ENCODE data around the gene PAGE4. TPM values are rescaled to one million over a fixed set of nuclear protein-coding genes. Genes with fewer than 3 reads are reported as not detected.

PAGE4 gene, protein sequence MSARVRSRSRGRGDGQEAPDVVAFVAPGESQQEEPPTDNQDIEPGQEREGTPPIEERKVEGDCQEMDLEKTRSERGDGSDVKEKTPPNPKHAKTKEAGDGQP
- not detected in 2 replicates for total RNA-seq (2014; rRNA removed; shearing (Covaris generic))

DNA sequence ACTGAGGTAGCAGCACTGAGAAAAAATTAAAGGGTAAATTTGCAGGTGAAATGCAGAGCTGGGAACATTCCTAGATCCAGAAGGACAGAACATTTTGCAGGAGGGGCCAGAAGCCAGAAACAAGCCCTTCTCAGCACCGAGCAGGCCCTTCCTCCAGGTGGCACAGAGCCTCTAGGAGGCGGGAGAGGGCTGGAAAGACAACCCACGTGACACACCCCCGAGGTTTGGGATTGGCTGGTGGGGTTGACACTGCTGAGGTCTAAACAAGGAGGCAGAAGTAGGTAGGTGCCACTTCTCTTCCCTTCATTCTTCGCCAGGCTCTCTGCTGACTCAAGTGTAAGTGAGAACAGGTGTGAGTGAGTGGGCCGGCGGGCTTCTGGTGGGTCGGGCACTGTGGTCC, at the start of gene PAGE4:
TSS of gene PAGE4 (plus strand) at position 288 of the 400 bp plus-strand sequence. CDS start 1,126 bp downstream, outside the sequence.
- no peak for DNase-seq (ENCODE audit: low spot score)
- in situ Hi-C loops (cut with HindIII; ENCODE audit: low sequenced_read_pairs), result no loop called here

DNA sequence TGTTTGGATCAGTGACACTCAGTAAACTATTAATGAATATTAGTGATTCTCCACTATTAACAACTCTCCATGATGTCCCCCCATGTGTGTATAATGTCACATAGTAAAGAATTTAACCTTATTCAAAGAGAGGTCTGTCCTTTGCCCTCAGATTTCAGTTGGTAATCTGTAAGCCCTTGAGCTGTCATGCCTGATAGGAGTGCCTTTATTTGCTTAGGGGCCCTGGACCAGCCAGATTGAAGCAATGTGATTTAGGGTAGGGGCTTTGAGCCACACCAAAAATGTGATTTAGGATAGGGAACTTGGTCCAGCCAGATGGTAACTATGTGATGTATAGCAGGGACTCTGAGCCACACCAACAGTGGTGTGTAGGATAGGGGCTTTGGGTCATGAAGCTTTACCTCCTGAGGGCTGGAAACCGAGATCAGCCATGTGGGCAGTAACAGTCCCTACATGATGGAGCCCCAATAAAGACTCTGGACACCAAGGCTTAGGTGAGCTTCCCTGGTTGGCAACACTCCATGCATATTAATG, 44.3 kb upstream of the PAGE4 start:
- no peak for DNase-seq (ENCODE audit: low spot score)
- in situ Hi-C loops (cut with HindIII; ENCODE audit: low sequenced_read_pairs), result no loop called here

DNA sequence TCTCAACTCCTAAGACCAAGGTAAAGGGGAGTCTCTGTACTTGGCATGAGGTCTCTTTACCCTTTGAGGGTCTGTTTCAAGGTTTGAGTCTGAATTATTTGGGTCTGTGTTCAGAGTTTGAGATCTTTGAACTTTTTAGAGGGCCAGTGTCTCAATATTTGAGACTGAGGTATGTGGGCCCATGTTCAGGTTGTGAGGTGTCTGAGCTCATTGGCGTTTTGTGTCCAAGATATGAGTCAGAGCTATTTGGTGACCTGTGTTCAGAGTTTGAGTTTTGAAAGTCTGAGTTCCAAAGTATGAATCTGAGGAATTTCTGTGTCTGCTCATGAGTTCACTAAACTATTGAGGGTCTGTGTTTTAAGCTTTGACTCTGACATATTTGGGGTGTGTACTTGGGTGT, 36.7 kb upstream of the PAGE4 start:
- no peak for DNase-seq (ENCODE audit: low spot score)
- in situ Hi-C loops (cut with HindIII; ENCODE audit: low sequenced_read_pairs), result no loop called here

DNA sequence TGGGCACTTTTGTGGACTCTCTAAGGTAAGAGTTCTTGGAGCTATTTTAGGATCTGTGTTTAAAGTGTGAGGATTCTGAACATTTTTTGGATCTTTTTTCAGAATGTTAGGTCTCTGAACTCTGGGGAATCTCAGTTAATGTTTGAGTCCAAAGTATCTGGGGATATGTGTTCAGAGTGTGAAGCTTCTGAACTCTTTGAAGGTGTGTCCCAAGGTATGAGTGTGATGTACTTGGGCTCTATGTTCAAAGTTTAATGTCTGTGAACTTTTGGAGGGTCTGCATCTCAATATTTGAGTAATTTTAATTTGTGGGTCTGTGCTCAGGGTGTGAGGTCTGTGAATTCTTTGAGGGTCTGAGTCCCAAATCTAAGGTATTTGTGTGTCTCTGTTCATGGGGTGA, 35.4 kb upstream of the PAGE4 start:
- in situ Hi-C loops (cut with HindIII; ENCODE audit: low sequenced_read_pairs), result no loop called here
- DNase-seq (ENCODE audit: low spot score), result no peak

DNA sequence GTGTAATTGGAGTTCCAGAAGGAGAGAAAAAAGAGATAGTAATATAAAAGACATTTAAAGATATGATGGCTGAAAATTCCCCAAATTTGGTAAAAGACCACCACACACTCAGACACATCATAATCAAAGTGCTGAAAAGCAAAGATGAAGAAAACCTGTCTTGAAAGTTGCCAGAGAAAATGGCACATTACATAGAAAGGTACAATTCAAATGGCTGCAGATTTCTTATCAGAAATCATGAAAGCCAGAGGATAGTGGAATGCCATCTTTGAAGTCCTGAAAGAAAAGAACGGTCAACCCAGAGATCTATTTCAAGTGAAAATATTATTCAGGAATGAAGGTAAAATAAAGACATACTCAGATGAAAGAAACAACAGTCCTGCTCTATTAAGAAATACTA, 29.3 kb upstream of the PAGE4 start:
- in situ Hi-C loops (cut with HindIII; ENCODE audit: low sequenced_read_pairs), result no loop called here
- DNase-seq (ENCODE audit: low spot score), result no peak

DNA sequence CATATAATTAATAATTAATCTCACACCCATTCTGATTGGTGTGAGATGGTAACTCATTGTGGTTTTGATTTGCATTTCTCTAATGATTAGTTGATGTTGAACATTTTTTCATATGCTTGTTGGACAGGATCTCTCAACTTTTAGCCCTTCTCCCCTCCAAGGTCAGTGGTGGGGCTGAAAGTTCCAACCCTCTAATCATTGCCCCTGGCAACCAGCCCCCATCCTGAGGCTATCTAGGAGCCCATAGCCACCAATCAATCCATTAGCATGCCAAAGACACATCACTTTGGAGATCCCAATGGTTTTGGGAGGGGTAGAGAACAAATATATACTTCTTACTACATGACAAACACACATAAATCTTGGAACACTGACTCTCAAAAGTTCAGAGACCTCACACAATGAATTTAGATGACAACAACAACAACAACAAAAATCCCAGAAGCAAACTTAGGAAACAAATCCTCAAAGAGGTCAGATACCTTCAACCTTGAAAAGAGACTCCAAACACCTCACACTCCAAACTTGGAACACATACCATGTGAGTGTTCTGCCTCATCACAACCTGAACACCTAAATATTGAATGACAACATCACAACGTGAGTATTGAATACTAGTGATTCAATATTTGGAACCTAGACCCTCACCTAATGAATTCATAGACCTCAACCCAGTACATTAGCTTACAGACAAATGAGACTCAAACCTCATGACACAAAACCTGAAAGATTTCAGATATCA, 19.0 kb upstream of the PAGE4 start:
- in situ Hi-C loops (cut with HindIII; ENCODE audit: low sequenced_read_pairs), result no loop called here
- no peak for DNase-seq (ENCODE audit: low spot score)

DNA sequence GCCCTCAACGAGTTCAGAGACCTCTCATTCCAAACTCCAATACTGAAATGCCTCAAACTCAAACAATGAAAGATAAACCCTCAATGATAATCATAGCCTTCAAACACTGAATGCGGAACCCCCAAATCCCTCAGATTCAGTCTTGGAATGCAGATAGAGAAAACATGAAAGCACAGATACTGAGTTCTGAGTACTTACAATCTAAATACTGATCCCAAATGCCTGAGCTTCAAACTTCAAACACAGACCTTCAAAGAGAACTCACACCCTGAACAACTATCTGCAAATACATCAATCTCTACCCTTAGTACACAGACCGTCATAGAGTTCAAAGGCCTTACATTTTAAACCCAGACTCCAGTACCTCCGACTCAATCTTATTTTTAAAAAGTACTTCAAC, 16.9 kb upstream of the PAGE4 start:
- DNase-seq (ENCODE audit: low spot score), result no peak
- in situ Hi-C loops (cut with HindIII; ENCODE audit: low sequenced_read_pairs), result no loop called here

DNA sequence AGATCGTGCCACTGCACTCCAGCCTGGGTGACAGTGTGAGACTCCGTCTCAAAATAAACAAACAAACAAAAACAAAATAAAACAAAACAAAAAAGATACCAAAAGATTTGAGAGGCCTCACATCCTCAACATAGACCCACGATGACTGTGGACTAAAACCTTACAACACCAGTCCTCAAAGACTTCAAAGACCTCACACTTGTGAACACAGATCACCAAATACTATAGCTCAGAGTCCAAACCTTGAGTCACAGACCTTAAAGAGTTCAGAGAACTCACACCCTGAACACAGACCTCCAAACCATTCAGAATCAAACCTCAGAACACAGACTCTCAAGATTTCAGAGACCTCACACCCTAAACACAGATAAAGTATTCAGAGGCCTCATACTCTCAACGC, 12.7 kb upstream of the PAGE4 start:
- in situ Hi-C loops (cut with HindIII; ENCODE audit: low sequenced_read_pairs), result no loop called here
- no peak for DNase-seq (ENCODE audit: low spot score)

DNA sequence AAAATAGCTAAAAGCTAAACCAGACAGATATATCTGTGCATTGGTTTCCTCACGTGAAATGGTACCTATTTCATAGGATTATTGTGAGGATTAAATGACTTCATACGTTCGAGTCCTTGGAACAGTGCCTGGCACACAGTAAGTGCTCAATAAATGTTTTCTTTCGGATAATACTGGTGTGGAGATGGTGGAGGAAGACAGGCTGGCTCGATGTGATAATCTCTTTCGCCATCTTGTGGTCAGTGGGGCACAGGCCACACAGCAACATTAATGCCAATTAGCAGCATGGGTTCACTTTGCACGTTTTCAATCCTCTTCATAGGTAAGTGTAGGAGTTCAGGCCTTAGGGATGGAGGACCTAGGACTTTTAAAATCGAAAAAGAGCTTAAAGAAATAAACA, 9.3 kb downstream of the PAGE4 start:
- in situ Hi-C loops (cut with HindIII; ENCODE audit: low sequenced_read_pairs), result no loop called here
- peak; percentile 67 for DNase-seq (ENCODE audit: low spot score)

DNA sequence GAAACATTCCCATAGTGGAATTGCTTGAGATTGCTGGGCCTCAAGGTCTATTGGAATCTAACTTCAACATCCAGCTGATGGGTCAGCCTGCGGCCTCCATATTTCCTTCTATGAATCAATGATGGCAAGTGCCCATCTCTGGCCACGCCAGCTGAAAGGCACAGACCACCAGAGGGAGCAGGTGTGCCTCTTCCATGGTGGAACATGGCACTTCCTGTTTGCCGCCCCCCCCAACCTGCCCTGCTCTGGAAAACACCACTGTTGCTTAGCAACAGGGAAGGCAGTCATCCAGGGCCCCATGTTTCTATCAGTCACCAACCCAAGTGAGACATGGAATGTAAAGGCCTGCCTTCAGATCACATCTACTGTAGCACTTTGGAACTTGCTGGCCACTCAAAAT, 11.6 kb downstream of the PAGE4 start:
- in situ Hi-C loops (cut with HindIII; ENCODE audit: low sequenced_read_pairs), result no loop called here

DNA sequence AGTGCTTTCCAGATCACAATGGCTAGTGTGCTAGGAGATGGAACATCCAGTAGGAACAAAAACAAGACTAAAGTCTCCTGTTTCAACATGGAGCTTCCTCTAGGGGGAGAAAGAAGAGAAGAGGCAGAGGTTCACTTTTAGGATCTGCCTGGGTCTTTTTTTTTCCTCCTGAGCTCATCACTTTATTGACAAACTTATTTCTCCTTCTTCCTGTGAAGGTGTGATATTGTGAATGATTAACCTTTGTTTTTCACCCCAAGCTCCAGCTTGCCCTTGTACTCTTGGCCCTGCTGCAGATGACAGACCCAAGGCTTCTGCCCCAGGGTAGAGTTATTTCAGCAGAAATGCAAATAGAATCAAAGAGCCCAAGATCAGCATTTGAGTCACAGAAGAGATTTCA, 13.5 kb downstream of the PAGE4 start:
- DNase-seq (ENCODE audit: low spot score), result no peak
- in situ Hi-C loops (cut with HindIII; ENCODE audit: low sequenced_read_pairs), result no loop called here

More for the DNA sequence above, 11.6 kb downstream of the PAGE4 start:
- DNase-seq (ENCODE audit: low spot score), result peak; percentile 92

DNA sequence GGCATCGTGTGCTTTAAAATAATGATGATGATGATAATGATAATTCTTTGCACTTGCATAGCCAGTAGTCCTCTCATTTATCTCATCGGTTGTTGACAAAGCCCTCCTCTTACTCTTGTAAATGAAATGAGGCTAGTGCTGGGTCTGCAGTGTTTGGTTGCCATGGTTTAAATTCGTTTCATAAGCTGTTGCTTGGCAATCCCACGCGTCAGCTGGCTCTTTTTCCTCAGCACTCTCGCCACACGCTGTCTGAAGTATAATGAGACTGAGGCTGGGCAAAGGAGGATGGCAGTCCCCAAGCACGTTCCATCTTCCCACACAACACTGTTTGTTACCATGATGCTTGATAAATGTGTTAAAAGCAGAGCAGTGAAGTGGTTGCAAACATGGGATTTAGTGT, 15.5 kb downstream of the PAGE4 start:
- peak; percentile 70 for DNase-seq (ENCODE audit: low spot score)
- in situ Hi-C loops (cut with HindIII; ENCODE audit: low sequenced_read_pairs), result no loop called here

DNA sequence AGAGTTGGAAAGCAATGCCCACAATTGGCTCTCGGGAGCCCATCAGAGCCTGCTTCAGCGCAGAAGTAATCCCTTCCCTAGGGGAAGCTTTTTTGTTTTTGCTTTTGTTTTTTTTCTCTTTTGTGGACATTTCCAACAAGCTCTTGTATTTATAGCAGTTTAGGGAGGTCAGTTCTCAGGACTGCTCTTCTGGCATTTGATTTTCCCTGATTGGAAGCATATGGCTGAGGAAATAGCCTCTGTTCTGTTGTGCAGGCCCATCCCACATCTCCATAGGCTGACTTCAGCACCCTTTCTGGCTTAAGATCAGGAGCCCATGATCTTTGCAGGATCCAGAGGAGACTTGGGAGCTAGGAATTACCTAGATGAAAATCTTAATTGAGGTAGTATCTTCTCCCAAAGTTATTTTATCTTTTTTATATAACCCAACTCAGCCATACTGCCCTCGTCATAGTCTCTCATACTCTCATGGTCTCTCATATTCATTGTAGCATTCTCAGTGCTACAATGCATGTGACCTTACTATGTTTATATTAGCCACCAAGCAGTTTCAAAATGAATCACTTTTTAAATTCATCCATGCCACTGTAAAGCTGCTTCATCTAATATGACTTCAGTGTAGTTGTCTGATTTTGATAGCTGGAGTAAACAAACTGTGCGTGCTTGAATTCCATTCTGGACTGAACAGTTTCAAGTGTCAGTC, 16.7 kb downstream of the PAGE4 start:
- no peak for DNase-seq (ENCODE audit: low spot score)
- in situ Hi-C loops (cut with HindIII; ENCODE audit: low sequenced_read_pairs), result no loop called here

DNA sequence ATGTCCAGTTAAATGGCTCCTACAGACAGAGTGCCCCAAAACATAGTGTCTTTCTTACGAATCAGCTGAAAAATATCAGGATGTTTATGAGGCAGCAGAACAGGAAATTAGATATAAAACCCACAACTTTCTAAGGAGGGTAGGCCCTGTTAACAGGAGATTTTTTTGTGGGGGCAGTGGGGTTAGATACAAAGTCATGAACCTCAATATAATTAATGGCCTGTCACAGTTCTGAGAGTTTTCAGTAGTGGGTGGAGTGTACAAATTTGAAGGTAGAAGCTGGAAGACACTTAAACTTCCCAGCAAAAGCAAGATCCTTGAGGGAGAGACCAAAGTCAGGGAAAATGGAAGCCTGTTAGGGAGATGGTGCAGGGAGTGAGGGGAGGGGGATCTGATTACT, 17.4 kb downstream of the PAGE4 start:
- DNase-seq (ENCODE audit: low spot score), result no peak
- in situ Hi-C loops (cut with HindIII; ENCODE audit: low sequenced_read_pairs), result no loop called here

DNA sequence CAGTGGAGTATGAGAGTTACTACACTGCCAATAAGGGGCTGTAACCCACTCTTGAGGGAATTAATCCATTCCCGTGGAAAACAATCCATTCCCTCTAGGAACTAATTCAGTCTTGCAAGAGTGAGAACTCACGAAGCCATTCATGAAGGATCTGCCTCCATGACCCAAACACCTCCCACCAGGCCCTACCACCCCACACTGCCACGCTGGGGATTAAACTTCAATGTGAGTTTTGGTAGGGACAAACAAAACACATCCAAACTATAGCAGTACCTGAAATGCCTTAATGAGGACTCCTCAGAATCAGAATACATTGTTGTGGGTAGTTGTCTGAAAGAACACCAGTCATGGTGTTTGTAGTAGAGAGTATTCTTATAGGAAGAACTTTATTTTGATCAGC, 19.2 kb downstream of the PAGE4 start:
- DNase-seq (ENCODE audit: low spot score), result no peak
- in situ Hi-C loops (cut with HindIII; ENCODE audit: low sequenced_read_pairs), result no loop called here

DNA sequence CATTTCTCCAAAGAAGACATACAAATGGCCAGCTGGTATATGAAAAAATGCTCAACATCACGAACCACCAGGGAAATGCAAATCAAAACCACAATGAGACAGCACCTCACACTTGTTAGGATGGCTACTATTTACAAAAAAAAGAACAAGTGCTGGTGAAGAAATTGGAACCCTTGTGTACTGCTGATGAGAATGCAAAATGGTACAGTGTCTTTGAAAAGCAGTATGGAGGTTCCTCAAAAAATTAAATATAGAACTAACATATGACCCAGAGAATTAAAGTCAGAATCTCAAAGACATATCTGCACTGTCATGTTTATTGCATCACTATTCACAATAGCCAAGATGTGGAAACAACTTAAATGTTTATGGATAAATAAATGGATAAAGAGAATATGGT, 20.9 kb downstream of the PAGE4 start:
- in situ Hi-C loops (cut with HindIII; ENCODE audit: low sequenced_read_pairs), result no loop called here
- DNase-seq (ENCODE audit: low spot score), result no peak

DNA sequence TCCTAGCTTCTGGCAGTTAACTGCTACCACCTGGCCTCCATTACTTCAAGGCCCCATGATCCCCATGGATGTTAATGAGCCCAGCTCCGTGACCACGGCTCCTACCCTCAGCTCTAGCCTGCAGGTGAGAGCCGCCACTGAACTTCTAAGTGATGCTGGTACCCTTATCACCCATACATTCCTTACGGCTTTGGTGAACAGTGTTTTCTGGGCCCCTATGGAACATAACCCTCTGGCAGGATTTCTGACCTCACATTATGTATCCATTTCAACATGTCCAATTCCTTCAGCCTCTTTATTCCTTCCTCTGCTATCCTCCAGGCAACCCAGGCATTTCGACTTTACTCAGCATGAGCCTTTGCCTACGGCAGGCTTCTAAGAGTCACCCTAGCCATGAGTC, 24.6 kb downstream of the PAGE4 start:
- DNase-seq (ENCODE audit: low spot score), result no peak
- in situ Hi-C loops (cut with HindIII; ENCODE audit: low sequenced_read_pairs), result no loop called here

DNA sequence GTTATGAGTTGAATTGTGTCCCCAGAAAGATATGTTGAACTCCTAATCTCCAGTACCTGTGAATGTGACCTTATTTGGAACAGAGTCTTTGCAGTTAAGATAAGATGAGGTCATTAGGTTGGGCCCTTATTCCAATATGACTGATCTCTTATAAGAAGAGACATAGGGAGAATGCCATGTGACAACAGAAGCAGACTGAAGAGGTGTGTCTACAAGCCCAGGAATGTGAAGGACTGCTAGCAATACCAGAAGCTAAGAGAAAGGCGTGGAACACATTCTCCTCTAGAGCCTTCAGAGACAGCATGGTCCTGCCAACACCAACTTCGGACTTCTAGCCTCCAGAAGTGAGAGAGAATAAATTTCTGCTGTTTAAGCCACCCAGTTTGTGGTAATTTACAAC, 27.7 kb downstream of the PAGE4 start:
- in situ Hi-C loops (cut with HindIII; ENCODE audit: low sequenced_read_pairs), result no loop called here
- no peak for DNase-seq (ENCODE audit: low spot score)

DNA sequence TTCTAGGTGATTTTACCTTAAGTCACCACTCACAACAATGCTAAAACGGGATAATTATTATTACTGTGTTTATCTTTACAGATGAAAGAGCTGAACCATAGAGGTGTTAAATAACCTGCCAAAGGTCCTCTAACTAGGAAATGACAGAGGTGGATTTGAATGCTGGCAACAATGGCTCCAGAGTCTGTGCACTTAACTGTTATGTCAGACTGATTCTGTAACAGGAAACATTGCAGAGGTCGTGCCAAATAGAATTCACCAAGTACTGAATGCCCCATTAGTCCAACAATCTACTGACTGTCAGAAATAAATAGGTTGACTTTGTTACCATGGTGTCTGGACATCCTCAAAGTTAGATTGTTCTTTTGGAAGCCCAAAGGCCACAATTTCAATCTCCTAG, 29.2 kb downstream of the PAGE4 start:
- DNase-seq (ENCODE audit: low spot score), result no peak

DNA sequence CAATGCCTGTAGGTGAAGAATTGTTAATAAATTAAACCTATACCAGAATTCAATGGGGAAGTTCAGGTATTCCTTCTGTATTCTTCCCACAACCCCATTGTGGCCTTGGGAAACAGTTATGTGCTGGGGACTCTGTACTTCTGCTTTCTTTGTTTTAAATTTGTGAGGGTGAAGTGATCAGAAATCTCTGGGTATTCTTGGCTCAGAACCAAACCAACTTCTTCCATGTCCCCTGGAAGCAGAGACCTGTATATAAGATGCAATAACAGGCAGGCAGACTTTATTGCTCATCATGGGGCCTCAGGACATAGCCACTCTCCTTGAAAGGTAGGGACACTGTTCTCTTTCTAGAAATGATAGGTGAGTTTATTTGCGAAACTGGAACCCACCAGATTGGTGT, 30.4 kb downstream of the PAGE4 start:
- in situ Hi-C loops (cut with HindIII; ENCODE audit: low sequenced_read_pairs), result no loop called here
- no peak for DNase-seq (ENCODE audit: low spot score)

More for the DNA sequence above, 29.2 kb downstream of the PAGE4 start:
- in situ Hi-C loops (cut with HindIII; ENCODE audit: low sequenced_read_pairs), result no loop called here
